ENCODE results near the gene TAMALIN.
A peak's percentile ranks its signal among the peaks of the same experiment; 100 is the strongest.

TAMALIN gene

DNA sequence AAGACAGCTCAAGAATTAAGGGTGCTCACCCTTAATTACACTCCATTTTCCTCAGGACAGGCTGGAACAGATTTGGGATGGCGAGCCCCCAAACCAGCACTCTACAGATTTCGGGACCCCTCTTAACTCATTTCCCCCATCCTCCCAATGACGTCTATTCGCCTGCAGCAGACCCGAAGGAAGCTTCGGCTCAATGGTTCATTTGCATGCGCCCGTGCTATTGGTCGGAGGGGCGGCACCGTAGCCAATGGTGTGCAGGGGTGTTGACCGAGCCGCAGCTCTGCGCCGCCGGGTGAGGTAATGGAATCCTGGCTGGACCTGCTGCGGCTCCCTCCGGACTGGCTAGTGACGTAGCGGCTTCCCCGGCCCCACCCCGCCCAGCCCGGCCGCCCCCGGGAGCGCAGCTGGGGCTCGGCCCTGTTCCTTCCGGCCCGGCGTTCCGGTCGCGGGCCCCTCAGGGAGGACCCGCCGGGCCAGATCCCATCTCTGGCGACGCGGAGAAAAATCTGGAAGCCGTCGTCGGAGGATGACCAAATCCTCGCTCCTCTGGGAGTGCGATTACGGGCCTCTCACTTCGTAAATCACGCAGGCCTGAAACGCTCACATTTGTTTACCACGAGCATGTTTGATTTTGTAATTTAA is 26.2 kb downstream of the TAMALIN start:
- no peaks in the 10 kb centered on the region for H3K27me3 ChIP-seq (ENCODE audit: control insufficient read depth in 5 of 5, insufficient read depth in 4 of 5, low read length in 5 of 5)
- H3K4me1 ChIP-seq (ENCODE audit: control insufficient read depth in 5 of 5, insufficient read depth in 5 of 5, low read length in 5 of 5) = peaks cover 7 to 44% (median 34%) of the 10 kb centered on the region in 5 donors
- peak overlapping the region; percentile 33 to 58 (median 53) for H3K4me3 ChIP-seq (ENCODE audit: low read depth in 1 of 5, low read length in 5 of 5)
- peak overlapping the region; percentile 100 for H3K27ac ChIP-seq (ENCODE audit: low read depth, low read length)
- H3K9me3 ChIP-seq (ENCODE audit: control insufficient read depth in 5 of 5, low read length in 5 of 5) = no peaks in the 10 kb centered on the region
- no peaks in the 10 kb centered on the region for H3K36me3 ChIP-seq (ENCODE audit: control insufficient read depth in 5 of 5, insufficient read depth in 5 of 5, low read length in 5 of 5)
- peak overlapping the region; percentile 53 to 92 (median 76) for H3K9ac ChIP-seq (ENCODE audit: low read length in 5 of 5)

DNA sequence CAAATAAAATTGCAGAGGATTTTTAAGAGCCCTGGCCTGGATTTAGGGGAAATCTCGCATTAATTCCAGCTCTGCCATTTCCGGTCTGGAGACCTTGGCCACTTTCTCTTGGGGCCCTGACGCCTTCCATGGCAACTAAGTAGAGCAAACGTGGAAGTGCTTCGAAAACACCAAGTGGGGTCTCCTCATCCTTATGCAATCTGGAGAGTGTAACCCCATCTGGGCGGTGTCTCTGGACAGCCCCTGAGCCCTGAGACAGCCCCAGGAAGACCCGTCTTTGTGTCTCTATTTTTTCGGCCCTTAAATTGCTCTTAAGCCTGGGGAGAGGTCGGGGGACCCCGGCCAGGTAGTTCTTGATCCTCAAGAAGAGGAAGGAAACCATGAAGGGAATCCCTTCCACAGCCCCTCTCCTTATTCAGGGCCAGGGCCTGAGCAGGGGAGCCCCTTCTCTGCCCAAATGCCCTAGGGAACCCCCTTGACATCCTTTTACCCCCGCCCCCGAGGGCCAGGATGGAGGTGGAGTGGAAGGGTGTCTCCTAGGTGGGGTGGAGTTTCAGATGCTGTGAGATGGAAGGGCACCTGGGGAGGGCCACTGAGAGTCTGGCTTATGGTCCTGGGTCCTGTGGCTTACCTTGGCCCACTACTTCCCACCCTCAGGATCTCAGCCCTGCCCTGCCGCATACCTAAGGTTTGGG is 26.8 kb downstream of the TAMALIN start:
- peak overlapping the region; percentile 100 for H3K27ac ChIP-seq (ENCODE audit: low read depth, low read length)
- peak overlapping the region; percentile 53 to 92 (median 76) for H3K9ac ChIP-seq (ENCODE audit: low read length in 5 of 5)
- no peaks in the 10 kb centered on the region for H3K27me3 ChIP-seq (ENCODE audit: control insufficient read depth in 5 of 5, insufficient read depth in 4 of 5, low read length in 5 of 5)
- peak overlapping the region in 4 of 5 donors; percentile 20 to 53 (median 40) for H3K4me3 ChIP-seq (ENCODE audit: low read depth in 1 of 5, low read length in 5 of 5)
- H3K36me3 ChIP-seq (ENCODE audit: control insufficient read depth in 5 of 5, insufficient read depth in 5 of 5, low read length in 5 of 5) = no peaks in the 10 kb centered on the region
- H3K9me3 ChIP-seq (ENCODE audit: control insufficient read depth in 5 of 5, low read length in 5 of 5) = no peaks in the 10 kb centered on the region
- H3K4me1 ChIP-seq (ENCODE audit: control insufficient read depth in 5 of 5, insufficient read depth in 5 of 5, low read length in 5 of 5) = peaks cover 7 to 50% (median 38%) of the 10 kb centered on the region in 5 donors

DNA sequence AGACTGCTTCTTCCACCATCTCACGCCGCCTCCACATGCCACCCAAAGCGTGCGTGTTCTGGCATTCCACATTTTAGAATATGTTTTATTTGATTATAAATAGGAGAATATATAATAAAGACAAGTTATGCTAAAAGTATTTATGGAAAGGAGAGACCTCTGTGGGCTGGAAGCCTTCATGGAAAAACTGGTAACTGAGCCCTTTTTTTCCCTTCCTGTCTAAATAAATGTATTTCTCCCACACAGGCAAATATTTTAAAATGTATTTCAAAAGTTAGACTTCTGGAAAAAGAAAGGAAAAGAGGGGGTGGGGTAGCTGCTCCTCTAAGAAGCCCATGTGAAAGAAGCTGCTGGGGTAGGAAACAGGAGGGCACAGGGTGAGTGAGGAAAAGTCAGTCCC is 28.4 kb downstream of the TAMALIN start:
- H3K4me1 ChIP-seq (ENCODE audit: control insufficient read depth in 5 of 5, insufficient read depth in 5 of 5, low read length in 5 of 5) = peaks cover 7 to 60% (median 42%) of the 10 kb centered on the region in 5 donors
- no peak overlapping the region for H3K27ac ChIP-seq (ENCODE audit: low read depth, low read length)
- H3K4me3 ChIP-seq (ENCODE audit: low read depth in 1 of 5, low read length in 5 of 5) = no peak overlapping the region

DNA sequence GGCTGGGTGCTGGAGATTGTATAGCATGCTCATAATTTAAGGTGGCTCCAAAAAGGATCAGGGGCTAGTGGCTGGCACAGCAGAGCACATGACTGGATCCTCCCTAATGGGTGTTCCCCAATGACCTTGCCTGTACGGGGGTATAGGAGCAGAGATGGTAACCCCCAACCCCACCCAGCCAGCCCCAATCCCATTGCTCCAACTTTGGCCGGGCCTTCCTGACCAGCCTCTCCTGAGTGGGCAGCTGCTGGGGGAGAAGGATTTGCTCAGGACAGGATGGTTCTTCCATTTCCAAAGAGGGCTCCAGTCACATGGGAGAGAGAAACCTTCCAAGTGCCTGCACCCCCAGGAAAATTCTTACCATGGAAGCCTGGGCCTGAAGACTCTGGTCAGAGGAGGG is 29.2 kb downstream of the TAMALIN start:
- Histone ChIP-seq H3K27ac (ENCODE audit: low read depth, low read length) (peak overlapping the region; percentile 84), H3K36me3 (ENCODE audit: control insufficient read depth in 5 of 5, insufficient read depth in 5 of 5, low read length in 5 of 5) (no peaks in the 10 kb centered on the region), H3K9ac (ENCODE audit: low read length in 5 of 5) (peak overlapping the region in 2 of 5 donors; percentile 22 to 65), H3K27me3 (ENCODE audit: control insufficient read depth in 5 of 5, insufficient read depth in 4 of 5, low read length in 5 of 5) (no peaks in the 10 kb centered on the region), H3K9me3 (ENCODE audit: control insufficient read depth in 5 of 5, low read length in 5 of 5) (no peaks in the 10 kb centered on the region), H3K4me1 (ENCODE audit: control insufficient read depth in 5 of 5, insufficient read depth in 5 of 5, low read length in 5 of 5) (peaks cover 7 to 60% (median 42%) of the 10 kb centered on the region in 5 donors), H3K4me3 (ENCODE audit: low read depth in 1 of 5, low read length in 5 of 5) (peak overlapping the region in 1 of 5 donors; percentile 62)

More for the DNA sequence above, 28.4 kb downstream of the TAMALIN start:
- Histone ChIP-seq H3K36me3 (ENCODE audit: control insufficient read depth in 5 of 5, insufficient read depth in 5 of 5, low read length in 5 of 5) (no peaks in the 10 kb centered on the region), H3K9me3 (ENCODE audit: control insufficient read depth in 5 of 5, low read length in 5 of 5) (no peaks in the 10 kb centered on the region), H3K9ac (ENCODE audit: low read length in 5 of 5) (no peak overlapping the region), H3K27me3 (ENCODE audit: control insufficient read depth in 5 of 5, insufficient read depth in 4 of 5, low read length in 5 of 5) (no peaks in the 10 kb centered on the region)

DNA sequence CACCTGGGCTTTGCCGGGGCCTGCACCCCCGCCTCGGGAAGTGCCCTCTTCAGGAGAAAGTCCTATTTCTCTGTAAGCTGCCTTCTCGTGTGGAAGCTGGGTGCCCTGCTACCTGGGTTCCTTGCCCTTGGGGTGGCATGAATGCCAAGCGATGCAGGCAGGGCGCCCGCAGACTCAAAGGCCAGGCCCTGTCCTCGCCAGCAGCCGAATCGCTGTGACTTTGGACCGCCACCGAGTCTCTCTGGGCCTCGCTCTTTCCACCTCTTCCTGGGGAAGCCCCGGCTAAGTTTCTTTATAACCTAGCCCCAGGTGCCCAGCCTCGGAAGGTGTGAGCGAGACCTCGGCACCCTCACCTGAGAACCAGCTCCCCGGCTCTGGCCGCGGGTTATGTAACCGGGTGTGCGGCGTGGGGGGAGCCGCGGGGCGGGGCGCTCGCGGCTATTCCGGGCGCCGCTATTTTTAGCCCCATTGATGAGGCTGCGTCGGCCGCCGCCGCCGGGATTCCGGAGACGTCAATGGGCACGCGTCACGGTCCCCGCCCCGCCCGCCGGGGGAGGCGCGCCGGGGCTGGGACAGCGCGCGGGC is 29.9 kb downstream of the TAMALIN start:
- peaks cover 7 to 64% (median 42%) of the 10 kb centered on the region in 5 donors for H3K4me1 ChIP-seq (ENCODE audit: control insufficient read depth in 5 of 5, insufficient read depth in 5 of 5, low read length in 5 of 5)
- H3K27ac ChIP-seq (ENCODE audit: low read depth, low read length) = peak overlapping the region; percentile 84
- H3K9me3 ChIP-seq (ENCODE audit: control insufficient read depth in 5 of 5, low read length in 5 of 5) = no peaks in the 10 kb centered on the region
- no peaks in the 10 kb centered on the region for H3K36me3 ChIP-seq (ENCODE audit: control insufficient read depth in 5 of 5, insufficient read depth in 5 of 5, low read length in 5 of 5)
- H3K9ac ChIP-seq (ENCODE audit: low read length in 5 of 5) = peak overlapping the region; percentile 22 to 68 (median 57)
- H3K27me3 ChIP-seq (ENCODE audit: control insufficient read depth in 5 of 5, insufficient read depth in 4 of 5, low read length in 5 of 5) = no peaks in the 10 kb centered on the region
- peak overlapping the region; percentile 19 to 62 (median 42) for H3K4me3 ChIP-seq (ENCODE audit: low read depth in 1 of 5, low read length in 5 of 5)

DNA sequence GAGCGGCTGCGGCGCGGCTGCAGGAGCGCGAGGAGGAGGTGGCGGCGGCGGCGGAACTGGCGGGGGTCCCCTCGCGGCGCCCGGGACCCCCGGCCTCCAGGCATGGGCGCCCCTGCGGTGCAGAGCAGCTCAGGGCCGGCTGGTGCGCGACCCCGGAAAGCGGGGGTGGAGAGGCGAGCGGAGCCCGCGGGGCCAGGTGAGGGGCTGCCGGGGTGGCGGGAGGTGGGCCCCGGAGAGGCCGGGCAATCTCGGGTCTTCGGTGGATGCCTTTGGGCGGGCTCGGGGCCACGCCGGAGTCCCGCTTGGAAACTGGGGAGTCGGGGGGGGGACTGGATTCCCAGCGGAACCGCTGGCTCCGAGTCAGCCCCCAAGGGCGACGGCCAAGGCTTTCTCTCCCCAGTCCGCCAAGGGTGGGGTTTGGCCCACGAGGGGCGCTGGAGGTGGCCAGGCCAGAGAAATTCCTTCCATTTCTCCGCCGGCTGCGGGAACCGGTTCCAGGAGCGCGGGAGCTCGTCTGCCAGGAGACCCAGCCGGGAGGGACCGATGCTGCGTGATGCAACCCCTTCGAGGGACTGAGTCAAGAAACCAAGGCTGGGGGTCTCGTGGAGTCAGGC is 30.6 kb downstream of the TAMALIN start:
- Histone ChIP-seq H3K4me1 (ENCODE audit: control insufficient read depth in 5 of 5, insufficient read depth in 5 of 5, low read length in 5 of 5) (peaks cover 4 to 65% (median 39%) of the 10 kb centered on the region in 5 donors), H3K9ac (ENCODE audit: low read length in 5 of 5) (peak overlapping the region in 4 of 5 donors; percentile 56 to 77 (median 72)), H3K9me3 (ENCODE audit: control insufficient read depth in 5 of 5, low read length in 5 of 5) (no peaks in the 10 kb centered on the region), H3K27me3 (ENCODE audit: control insufficient read depth in 5 of 5, insufficient read depth in 4 of 5, low read length in 5 of 5) (no peaks in the 10 kb centered on the region), H3K27ac (ENCODE audit: low read depth, low read length) (no peak overlapping the region), H3K4me3 (ENCODE audit: low read depth in 1 of 5, low read length in 5 of 5) (peak overlapping the region; percentile 41 to 73 (median 65)), H3K36me3 (ENCODE audit: control insufficient read depth in 5 of 5, insufficient read depth in 5 of 5, low read length in 5 of 5) (peaks cover 0 to 2% (median 0%) of the 10 kb centered on the region in 5 donors)

DNA sequence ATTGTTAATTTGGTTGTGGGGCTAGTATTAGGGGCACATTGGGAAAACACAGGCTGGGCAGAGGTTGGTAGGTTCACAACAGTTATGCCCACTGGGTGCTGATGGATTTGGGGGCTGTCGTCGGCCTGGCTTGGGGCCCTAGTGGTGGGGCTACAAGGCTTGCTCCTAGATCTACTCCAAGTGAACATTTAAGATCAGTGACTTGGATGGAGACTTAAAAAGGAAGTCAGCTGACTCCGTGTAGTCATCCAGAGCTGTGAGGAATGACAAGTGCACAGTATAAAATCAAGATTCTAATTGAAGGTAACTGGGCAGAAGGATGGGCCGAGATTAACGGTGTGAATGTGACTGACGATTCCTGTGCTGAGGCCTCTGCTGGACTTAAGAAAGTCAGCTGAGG is 31.7 kb downstream of the TAMALIN start:
- H3K4me3 ChIP-seq (ENCODE audit: low read depth in 1 of 5, low read length in 5 of 5) = peak overlapping the region in 3 of 5 donors; percentile 3 to 39 (median 38)
- H3K36me3 ChIP-seq (ENCODE audit: control insufficient read depth in 5 of 5, insufficient read depth in 5 of 5, low read length in 5 of 5) = peaks cover 0 to 3% (median 0%) of the 10 kb centered on the region in 5 donors
- H3K27ac ChIP-seq (ENCODE audit: low read depth, low read length) = peak overlapping the region; percentile 16
- no peak overlapping the region for H3K9ac ChIP-seq (ENCODE audit: low read length in 5 of 5)
- H3K9me3 ChIP-seq (ENCODE audit: control insufficient read depth in 5 of 5, low read length in 5 of 5) = no peaks in the 10 kb centered on the region
- H3K4me1 ChIP-seq (ENCODE audit: control insufficient read depth in 5 of 5, insufficient read depth in 5 of 5, low read length in 5 of 5) = peaks cover 3 to 69% (median 43%) of the 10 kb centered on the region in 5 donors
- H3K27me3 ChIP-seq (ENCODE audit: control insufficient read depth in 5 of 5, insufficient read depth in 4 of 5, low read length in 5 of 5) = no peaks in the 10 kb centered on the region

DNA sequence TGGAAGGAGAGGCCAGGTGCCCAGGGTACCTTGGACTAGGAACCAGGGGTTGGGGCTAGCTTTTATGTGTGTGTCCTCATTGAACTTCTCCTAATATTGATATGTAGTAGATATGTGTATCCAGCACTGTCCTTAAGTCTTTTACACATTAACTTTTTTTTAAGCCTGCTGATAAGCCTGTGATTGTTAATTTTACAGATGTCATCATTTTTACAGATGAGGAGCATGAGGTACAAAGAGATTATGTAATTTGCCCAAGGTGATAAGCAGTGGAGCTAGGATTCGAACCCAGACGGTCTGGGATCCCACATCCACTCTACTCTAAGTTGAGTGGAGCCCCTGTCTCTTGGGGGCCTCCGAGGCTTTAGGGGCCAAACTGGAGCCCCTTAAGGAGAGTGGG is 34.3 kb downstream of the TAMALIN start:
- Histone ChIP-seq H3K9me3 (ENCODE audit: control insufficient read depth in 5 of 5, low read length in 5 of 5) (peaks cover 0 to 2% (median 0%) of the 10 kb centered on the region in 5 donors), H3K36me3 (ENCODE audit: control insufficient read depth in 5 of 5, insufficient read depth in 5 of 5, low read length in 5 of 5) (peaks cover 0 to 3% (median 0%) of the 10 kb centered on the region in 5 donors), H3K4me1 (ENCODE audit: control insufficient read depth in 5 of 5, insufficient read depth in 5 of 5, low read length in 5 of 5) (peaks cover 13 to 77% (median 57%) of the 10 kb centered on the region in 5 donors), H3K4me3 (ENCODE audit: low read depth in 1 of 5, low read length in 5 of 5) (no peak overlapping the region), H3K9ac (ENCODE audit: low read length in 5 of 5) (no peak overlapping the region), H3K27me3 (ENCODE audit: control insufficient read depth in 5 of 5, insufficient read depth in 4 of 5, low read length in 5 of 5) (peaks cover 0 to 4% (median 0%) of the 10 kb centered on the region in 5 donors), H3K27ac (ENCODE audit: low read depth, low read length) (no peak overlapping the region)

DNA sequence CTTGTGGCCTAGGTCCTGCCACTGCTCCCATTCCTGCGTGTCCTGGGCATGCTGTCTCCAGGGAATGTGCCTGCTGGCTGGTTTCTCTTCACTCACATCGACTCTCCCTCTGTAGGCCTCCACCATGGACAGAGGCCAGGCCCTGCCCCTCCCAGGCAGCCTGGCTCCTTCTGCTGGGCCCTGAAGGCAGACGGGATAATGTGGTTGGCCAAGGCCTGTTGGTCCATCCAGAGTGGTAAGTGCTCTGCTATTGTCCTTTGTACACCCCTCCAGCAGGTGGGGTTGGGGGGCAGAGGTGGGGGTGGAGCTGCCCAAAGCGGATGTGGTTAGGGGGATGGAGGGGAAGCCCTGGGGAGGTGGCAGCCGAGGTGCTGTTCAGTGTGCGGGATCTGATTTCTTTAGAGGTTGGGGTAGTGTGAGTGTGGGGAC is 35.0 kb downstream of the TAMALIN start:
- Histone ChIP-seq H3K36me3 (ENCODE audit: control insufficient read depth in 5 of 5, insufficient read depth in 5 of 5, low read length in 5 of 5) (peaks cover 0 to 3% (median 0%) of the 10 kb centered on the region in 5 donors), H3K4me3 (ENCODE audit: low read depth in 1 of 5, low read length in 5 of 5) (no peak overlapping the region), H3K27me3 (ENCODE audit: control insufficient read depth in 5 of 5, insufficient read depth in 4 of 5, low read length in 5 of 5) (peaks cover 0 to 5% (median 0%) of the 10 kb centered on the region in 5 donors), H3K9ac (ENCODE audit: low read length in 5 of 5) (no peak overlapping the region), H3K4me1 (ENCODE audit: control insufficient read depth in 5 of 5, insufficient read depth in 5 of 5, low read length in 5 of 5) (peaks cover 16 to 77% (median 56%) of the 10 kb centered on the region in 5 donors), H3K9me3 (ENCODE audit: control insufficient read depth in 5 of 5, low read length in 5 of 5) (peaks cover 0 to 2% (median 0%) of the 10 kb centered on the region in 5 donors), H3K27ac (ENCODE audit: low read depth, low read length) (no peak overlapping the region)
